Stimulated activated CD4-positive, alpha-beta T cell treated with anti-CD3 and anti-CD28 coated beads, Interleukin-15, amount 100 ng/mL, for 1 hour (primary cell): ENCODE results near the gene PLA2G5.
"Not testable (repeated sequence)": the region's sequence is repeated elsewhere in the genome, so short reads cannot be mapped to it uniquely, and the experiment has no call there.

Source experiments
- DNase-seq, 2 donors: peaks; one replicate each; pipeline ENCODE4 v3.0.0-alpha.2; 2020; ENCODE audit warnings: low read depth in 1 of 2, low spot score in 1 of 2

Gene PLA2G5

DNA sequence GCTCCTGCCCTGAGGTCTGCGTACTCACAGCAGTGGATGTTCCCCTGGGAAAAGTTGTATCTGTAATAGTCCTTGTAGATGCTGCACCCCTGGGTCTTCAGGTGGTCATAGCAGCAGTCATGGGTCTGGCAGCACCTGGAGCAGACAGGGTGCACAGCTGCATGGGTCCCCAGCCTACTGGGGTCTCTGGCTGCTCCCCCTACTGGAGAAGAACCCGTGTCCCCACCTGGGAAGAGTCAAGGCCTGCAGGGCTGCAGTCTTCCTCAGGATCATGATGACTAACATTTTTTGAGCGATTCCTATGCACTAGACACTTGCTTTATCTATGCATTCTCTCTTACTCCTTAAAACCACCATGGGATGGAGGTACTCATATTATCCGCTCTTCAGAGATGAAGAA, 45.5 kb downstream of the PLA2G5 start:
- no peak for DNase-seq

DNA sequence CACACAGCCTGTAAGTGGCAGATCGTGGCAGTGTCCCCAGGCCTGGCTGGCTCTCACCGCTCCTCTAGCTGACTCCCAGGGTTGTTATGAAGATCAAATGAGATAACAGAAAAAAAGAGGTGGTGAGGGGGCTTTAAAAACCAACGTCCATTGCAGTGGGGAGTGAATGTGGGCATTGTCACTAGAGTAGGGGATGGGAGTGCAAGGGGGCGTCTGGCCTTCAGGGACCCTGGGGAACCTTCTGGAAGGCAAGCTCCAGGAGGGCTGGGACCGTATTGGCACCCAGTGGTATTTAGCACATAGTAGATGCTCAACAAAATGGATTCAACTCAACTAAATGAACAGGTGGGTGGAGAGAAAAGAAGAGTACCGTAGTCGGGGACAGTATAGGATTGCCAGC, 45.9 kb downstream of the PLA2G5 start:
- DNase-seq, result no peak

DNA sequence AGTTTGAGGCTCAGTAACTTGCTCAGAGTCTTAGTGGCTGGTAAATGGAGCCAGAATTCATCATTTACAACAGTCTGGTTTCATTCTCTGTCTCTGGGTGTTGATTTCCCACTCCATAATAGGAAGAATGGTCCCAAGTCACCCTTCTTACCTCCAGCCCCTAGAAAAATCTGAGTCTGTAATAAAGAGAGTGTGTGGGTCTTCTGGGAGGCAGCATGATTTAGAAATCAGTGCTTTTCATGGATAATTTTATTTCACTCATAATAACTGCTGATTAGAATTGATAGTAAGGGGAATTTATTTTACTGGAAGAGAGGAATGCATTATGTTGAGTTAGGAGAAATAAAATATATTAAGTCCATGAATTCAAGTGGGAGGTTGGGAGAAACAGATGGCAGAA, 47.2 kb downstream of the PLA2G5 start:
- DNase-seq, result no peak

DNA sequence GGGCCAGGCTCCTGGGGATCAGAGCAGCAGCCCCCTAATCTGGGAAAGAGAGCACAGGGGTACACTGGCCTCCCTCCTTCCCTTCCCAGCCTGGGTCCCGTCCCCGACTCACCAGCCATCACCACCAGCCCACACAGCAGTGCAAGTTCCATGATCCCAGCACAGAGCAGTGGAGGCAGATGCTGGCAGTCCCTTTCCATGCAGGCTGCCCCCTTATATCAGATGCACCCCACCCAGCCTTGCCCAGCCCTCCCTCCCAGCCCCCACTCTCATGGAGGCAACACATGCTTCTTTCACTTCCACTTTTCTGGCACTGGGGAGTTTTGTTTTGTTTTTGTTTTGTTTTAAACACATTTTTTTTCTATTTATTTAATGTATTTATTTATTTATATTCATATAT, 49.4 kb downstream of the PLA2G5 start, which contains the start of gene PLA2G2D:
TSS of gene PLA2G2D (minus strand) at position 190 of the 400 bp plus-strand sequence. CDS start at position 152, 38 bp downstream.
- DNase-seq, result no peak

DNA sequence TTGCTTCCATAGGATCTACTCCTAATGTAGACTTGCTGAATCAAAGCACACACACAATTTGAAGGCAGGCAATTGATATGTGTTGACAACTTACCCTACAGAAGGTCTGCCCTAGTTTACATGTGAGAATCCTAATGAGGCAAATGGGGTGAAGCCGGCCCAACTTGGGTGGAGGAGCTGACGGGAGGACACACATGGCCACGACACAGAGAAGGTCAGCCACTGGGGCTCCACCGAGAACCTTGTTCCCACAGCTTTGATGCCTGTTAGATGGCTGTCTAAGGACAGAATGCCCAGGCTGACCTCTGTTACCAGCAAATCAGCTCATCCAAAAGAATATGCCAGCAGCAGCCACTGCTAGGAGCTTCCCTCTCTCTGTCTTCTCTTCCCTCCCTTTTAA, 50.8 kb downstream of the PLA2G5 start:
- DNase-seq, result no peak

DNA sequence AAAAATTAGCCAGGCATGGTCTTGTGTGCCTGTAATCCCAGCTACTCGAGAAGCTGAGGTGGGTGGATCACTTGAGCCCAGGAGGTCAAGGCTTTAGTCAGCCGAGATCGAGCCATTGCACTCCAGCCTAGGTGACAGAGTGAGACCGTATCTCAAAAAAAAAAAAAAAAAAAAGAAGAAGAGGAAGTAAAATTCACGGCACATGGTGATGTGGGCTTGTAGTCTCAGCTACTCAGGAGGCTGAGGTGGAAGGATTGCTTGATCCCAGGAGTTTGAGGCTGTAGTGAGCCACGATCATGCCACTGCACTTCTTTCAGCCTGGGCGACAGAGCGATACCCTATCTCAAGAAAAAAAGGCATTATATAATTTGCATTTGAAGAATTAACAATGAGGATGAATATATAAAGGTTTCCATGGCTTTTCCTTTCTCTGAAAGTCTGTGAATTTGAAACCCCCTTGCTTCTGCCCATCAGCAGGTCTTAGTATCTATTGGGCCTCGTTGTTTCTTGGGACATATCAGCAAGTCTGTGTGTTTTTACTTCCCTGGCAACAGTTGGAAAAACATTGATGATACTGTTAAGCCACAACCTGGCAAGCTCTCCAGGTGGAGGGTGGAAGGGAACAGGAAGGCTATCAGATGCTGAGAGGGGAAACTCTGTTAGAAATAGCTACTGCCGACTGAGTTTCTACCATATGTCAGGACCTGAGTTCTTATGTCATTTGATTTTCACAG, 53.9 kb downstream of the PLA2G5 start:
- DNase-seq, result no peak

DNA sequence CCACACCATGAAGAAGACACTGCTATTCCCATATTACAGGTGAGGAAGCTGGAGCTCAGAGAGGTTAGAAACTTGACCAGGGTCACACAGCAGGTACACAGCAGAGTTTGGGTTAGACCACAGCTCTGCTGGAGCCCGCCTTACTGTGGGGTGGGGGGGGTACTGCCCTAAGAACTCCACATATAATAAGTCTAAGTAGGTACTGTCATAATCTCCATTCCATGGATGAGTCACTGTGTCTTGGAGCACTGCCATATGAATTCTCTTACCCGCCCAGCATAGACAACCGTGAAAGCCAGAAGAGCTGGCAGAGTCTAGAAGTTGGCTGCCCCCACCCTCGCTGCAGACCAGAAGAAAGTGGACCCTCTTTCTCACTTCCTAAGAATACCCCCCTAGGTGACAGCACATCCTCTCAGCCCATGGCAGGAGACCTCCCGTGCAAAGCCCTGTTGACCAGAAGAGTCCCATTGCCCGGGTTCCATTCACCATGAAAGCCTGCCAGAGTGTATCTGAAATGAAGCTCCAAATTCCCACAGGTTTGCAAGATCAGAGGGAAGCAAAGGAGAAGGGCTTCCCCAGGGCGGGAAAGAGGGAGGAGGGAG, 54.6 kb downstream of the PLA2G5 start:
- DNase-seq, result no peak

DNA sequence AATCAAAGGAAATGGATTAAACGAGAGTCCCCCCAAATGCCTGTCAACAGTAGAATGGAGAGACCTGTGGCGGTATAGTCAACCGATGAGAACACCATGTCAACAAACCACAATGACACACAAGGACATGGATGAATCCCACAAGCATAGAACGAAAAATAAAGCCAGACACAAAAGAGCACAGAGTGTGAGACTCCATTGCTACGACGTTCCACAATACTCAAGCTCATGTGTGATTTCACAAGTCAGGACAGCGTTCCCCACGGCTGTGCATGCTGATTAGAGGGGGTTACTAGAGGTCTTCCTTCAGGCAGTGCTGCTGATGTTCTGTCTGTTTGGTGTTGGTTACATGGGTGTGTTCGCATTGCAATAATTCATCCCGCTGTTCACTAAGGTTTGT, 55.1 kb downstream of the PLA2G5 start:
- no peak for DNase-seq

DNA sequence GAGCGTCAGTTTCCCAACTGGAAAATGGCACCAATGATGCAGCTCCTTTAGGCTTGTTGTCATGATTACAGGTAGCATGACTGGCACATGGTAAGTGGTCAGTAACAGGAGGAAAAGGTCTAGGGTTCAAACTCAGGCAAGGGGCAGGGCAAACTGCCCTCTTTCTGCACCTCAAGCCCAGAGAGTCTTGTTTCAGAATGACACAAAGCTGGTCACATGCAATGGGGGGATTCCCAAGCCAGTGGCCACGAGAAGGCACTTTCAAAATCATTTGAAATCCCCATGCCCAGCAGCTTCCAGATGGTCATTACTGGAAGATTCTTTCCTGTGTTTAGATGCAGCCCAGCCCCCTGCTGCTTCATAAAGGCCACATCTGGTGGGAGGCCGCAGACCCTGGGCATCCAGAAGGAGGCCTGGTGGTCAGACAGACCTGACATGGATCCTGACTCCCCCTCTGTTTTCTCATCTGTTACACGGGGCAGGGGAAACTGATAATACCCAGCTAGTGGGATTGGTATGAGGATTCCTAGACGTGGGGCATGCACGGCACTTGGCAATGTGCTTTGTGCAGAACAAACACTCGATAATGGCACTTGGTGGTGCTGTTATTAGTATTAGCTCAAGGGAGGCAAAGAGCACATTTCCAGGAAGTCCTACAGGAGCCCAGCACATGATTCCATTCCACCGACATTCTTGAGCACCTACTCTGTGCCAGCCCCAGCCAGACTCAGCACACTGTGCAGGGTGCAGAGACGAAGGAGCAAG, 56.2 kb downstream of the PLA2G5 start:
- DNase-seq, result no peak

DNA sequence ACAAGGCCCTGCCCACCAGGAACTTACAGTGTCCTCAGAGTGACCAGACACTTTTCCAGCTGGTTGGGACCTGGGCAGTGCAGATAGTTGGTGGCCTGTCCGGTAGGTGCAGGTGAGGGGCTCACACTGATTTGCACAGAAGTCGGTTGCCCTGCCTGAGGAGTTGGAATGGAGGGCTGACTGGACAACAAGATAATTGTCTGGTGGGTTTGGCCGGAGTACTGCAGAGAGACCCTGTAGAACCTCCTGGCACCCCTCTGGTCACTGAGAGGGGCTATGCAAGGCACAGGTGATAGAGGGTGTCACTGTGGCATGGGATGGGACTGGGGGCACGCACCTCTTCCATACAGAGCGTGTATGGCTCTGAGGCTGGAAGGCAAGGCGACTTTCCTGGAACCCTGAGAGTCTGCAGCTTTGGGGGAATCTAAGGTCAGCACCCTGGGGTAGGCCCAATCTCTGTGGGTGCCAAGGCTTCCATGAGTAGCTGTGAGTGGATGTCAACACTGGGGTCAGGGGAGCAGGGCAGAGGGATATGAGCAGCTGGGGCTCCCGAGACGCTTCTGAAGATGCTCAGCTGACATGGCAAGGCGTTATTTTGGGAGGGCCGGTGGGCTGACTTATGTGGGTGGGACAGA, 56.9 kb downstream of the PLA2G5 start:
- DNase-seq, result no peak

DNA sequence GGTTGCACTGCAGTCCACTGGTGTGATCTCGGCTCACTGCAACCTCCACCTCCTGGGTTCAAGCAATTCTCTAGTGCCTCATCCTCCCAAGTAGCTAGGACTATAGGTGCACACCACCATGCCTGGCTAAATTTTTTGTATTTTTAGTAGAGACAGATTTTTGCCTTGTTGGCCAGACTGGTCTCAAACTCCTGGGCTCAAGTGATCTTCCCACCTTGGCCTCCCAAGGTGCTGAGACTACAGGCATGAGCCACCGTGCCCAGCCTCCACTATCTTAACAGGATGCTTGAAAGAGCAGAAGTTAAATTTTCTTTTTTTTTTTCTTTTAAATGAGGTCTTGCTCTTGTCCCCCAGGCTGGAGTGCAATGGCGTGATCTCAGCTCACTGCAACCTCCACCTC, 60.5 kb downstream of the PLA2G5 start:
- DNase-seq, result not testable (repeated sequence)

DNA sequence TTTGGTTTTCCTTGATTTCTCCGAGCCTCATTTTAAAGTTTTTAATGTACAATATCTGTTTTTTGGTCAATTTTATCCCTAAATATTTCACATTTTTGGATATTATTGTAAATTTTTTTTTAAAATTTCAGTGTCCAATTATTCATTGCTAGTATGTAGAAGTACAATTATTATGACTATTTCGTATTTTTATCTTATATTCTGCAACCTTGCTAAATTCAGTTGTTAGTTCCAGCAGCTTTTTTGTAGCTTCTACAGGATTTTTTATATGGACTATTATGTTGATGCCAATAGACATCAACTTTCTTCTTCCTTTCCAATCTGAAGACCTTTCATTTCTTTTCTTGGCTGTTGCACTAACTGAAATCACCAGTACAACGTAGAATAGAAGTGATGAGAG, 65.0 kb downstream of the PLA2G5 start:
- DNase-seq, result no peak

DNA sequence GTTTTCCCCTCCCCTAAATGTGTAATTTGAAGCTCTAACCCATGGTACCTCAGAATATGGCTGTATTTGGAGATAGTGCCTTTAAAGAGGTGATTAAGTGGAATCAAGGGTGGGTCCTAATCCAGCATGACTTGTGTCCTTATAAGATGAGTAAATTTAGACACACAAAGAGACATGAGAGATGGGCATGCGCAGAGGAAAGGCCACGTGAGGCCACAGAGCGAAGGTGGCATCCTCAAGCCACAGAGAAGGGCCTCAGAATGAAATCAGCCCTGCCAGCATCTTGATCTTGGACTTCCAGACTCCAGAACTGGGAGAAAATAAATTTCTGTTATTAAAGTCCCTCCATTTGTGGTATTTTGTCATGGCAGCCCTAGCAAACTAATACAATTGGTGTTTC, 66.3 kb downstream of the PLA2G5 start:
- DNase-seq, result no peak

DNA sequence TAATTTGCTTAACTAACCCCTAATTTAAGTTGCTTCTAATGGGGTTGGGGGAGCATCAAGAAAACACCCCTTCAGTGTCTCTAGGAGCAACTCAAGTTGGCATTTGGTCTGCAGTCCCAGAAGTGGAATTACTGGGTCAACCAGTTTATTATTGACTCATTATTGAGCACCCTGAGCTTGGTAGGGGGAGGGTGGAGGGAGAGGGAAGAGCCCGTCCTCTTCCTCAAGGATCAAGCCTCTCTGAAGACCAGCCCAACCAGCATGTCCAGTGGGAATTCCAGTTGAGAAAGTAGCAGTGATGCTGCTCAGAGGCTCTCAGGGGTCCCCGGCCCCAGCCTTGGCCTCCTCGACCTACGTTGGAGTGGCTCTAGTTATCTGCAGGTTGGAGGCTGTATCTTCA, 67.1 kb downstream of the PLA2G5 start:
- DNase-seq, result no peak

DNA sequence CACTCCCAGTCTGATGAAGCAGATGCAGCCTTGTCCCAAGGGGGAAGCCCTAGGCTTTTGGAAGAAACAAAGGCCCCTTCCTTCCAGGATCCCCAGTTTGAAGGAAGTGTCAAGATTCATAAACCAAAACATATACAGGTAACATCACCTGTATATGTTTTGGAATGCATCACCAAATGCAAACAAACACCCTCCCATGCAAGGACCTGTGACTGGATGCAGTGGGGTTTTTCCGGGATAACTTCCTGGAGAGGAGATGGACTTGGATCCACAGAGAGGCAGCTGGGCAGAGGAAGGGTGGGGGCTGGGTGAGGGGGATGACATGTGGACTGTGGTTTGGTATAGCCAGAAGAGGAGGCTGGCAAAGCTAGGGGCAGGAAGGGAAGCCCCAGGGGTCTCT, 67.6 kb downstream of the PLA2G5 start:
- no peak for DNase-seq

DNA sequence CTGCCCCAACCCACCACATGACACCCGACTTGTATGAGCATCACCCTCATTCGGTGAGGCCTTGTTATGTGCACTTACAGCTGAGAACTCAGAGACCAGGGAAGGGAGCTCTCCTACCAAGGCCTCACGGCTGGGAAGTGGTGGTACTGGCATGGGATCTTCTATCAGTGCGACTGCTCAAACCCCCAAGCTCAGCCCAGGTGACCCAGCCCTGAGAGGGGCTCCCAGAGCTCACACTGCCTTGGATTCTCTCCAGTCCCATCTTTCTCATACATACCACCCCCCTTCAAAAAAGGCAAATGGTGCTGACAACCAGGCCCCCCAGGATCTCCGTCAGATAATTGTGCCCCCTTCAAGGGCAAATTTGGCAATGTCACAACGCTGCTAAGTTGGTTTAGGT, 68.4 kb downstream of the PLA2G5 start:
- DNase-seq, result no peak

DNA sequence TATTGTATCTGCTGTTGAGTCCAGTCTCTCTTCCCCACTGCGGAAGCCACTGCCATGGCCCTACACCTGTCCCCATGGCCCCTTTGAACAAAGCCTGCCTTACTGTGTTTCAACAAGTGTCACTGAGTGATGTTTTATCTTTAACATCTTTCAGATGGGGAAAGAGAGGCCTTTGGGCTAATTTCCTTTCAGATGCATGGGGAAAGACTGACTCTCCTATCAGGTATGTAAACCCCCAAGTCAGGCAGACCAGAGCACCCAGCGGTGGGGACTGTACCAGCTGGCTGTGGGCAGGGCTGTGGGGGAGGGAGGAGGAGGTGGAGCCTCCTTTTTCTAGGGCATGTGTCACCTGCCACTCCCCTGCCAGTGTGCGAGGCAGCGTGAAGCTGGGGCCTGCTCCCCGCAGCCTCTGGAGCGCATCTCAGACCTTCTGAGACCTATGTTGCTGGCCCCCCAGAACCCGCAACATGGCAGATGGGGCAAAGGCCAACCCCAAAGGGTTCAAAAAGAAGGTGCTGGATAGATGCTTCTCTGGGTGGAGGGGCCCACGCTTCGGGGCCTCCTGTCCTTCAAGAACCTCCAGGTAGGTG, 69.1 kb downstream of the PLA2G5 start, which contains the start of gene PLA2G2F:
TSS of gene PLA2G2F (plus strand) at position 363 of the 590 bp plus-strand sequence. CDS start at position 468, 105 bp downstream.
- no peak for DNase-seq

DNA sequence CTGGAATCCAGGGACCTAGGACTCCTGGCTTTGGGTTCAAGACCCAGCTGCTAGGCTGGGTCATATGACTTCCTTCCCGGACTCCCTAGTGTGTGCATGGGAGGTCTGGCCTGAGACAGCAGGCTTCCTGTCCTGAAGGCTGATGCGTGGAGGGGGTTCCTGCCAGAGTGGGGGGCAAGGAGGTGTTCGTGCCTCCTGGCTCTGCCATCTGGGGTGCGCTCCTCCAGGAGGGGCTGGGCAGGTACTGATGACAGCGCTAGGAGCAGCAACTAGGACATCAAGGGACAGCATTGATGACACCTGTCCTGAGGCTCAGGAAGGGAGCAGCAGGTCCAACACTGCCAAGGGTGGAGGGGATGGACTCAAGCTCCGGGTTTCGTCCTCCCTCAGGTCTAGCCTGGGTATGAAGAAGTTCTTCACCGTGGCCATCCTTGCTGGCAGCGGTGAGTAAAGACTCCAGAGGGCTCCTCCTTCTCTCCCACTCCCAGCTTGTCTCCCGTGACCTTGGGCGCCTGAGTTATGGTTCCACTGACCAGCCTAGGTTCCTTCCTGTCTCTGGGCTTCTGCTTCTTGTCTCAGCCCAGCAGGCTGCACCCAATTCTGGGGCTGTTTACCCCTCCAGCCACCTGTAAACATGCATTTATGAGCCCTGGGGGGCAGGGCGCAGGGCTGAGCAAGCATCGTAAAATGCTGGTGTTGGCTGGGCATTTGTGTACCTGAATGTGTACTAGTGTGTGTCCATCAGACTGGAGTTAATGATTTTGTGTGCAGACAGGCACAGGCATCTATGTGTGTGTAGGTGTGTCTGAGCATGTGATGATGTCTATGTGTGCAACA, 70.0 kb downstream of the PLA2G5 start:
- DNase-seq, result no peak

DNA sequence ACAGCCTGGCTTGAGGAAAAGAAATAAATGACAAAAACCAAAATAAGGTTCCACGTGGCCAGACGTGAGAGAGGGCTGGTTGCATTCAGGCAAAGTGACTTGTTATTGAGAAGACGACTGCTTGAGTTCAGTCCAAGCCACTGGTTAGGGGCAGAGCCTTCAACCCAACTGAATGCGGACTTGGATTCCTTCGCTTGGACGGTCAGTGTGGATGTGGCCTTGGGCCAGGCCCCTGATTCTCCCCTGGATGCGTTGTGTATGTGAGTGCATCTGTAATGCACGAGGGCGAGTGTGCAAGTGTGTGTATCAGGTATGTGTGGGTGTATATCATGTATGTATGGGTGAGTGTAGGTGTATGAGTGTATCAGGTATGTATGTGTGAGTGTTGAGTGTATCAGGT, 71.0 kb downstream of the PLA2G5 start:
- DNase-seq, result no peak

DNA sequence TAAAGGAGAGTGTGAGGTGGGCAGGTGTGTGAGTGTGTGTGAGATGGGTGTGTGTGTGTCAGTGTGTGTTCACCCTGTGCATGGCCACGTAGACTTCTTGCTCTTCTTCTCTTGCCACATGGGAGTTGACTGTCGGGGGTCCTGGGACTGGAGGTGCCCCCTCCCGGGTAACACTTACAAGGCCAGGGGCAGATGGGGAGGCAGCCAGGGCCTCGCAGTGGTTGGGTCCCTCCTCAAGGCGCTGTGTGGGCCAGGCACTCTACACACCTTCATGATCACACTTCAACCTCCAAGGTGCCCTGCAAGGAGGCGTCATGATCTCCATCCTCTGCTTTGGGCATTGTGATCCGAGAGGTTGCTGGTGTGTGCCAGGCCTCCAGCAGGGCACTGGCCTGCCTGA, 71.5 kb downstream of the PLA2G5 start:
- no peak for DNase-seq
